Left ventricle myocardium superior (tissue), 1 donor: ENCODE results near the gene FUT7. TPM values are rescaled to one million over a fixed set of nuclear protein-coding genes. Genes with fewer than 3 reads are reported as not detected.
"Not testable (repeated sequence)": the region's sequence is repeated elsewhere in the genome, so short reads cannot be mapped to it uniquely, and the experiment has no call there.

ENCODE experiments used
- ATAC-seq: fragments of 200-7000 bp; cut with Tn5 transposase; one replicate; pipeline ENCODE4 v1.9.1; 2020; ENCODE audit warnings: mild to moderate bottlenecking, moderate library complexity
- DNase-seq: peaks from one replicate; pipeline ENCODE4 v3.0.0-alpha.2; 2020
- intact Hi-C: fragments of 100-400 bp; cut with micrococcal nuclease; formaldehyde crosslinking; loops from one replicate; pipeline ENCODE4 v1.11.0; 2022
- total RNA-seq: library from RNA; stranded (reverse); fragmentation: NEBNext Ultra II Directional; extraction: Animal tissue kit (Norgen Biotek cat#: 25700); gene quantifications from one replicate; pipeline ENCODE4 v1.2.1, GENCODE V29; 2021
- donor health status: DM: no; HTN: yes; CAD: no; lungs with severe emphysema.

FUT7 gene
- total RNA-seq, 1 donor from 2014 or later = 0.17 TPM

GRCh38 chr9:137067860-137068538, 36.1 kb upstream of the FUT7 start:
- intact Hi-C loops = no loop called here
- DNase-seq = peak; percentile 83
- ATAC-seq = peak; percentile 44

- intact Hi-C loops = no loop called here
- DNase-seq (no peak), ATAC-seq (no peak)
These were observed 34.4 kb upstream of the FUT7 start for GRCh38 chr9:137066096-137066861.

GRCh38 chr9:137065336-137065967, 33.6 kb upstream of the FUT7 start:
- intact Hi-C loops = no loop called here
- ATAC-seq (no peak), DNase-seq (no peak)

- no peak for ATAC-seq
- DNase-seq = no peak
- intact Hi-C loops = no loop called here
These were observed 32.9 kb upstream of the FUT7 start for GRCh38 chr9:137064880-137065164.

- DNase-seq = peak; percentile 88
- ATAC-seq = peak; percentile 72
- intact Hi-C loops = no loop called here
These were observed 32.4 kb upstream of the FUT7 start for GRCh38 chr9:137064027-137064879.

GRCh38 chr9:137063311-137064026, 31.6 kb upstream of the FUT7 start:
- intact Hi-C loops = no loop called here
- no peak for DNase-seq

GRCh38 chr9:137062798-137063197, 30.9 kb upstream of the FUT7 start:
- ATAC-seq, DNase-seq, intact Hi-C loops: not testable (repeated sequence)

More at GRCh38 chr9:137063311-137064026, 31.6 kb upstream of the FUT7 start:
- no peak for ATAC-seq

GRCh38 chr9:137062384-137062783, 30.5 kb upstream of the FUT7 start:
- DNase-seq (no peak), ATAC-seq (no peak)
- intact Hi-C loops = no loop called here

- DNase-seq (no peak), ATAC-seq (no peak)
- intact Hi-C loops = no loop called here
These were observed 26.8 kb upstream of the FUT7 start for GRCh38 chr9:137058521-137059234.

GRCh38 chr9:137057545-137057944, 25.7 kb upstream of the FUT7 start:
- intact Hi-C loops = no loop called here
- ATAC-seq = no peak
- DNase-seq = no peak

GRCh38 chr9:137056739-137057415, 25.0 kb upstream of the FUT7 start:
- DNase-seq = no peak
- intact Hi-C loops = no loop called here
- ATAC-seq = no peak

- intact Hi-C loops = no loop called here
- ATAC-seq (peak; percentile 93), DNase-seq (peak; percentile 96)
These were observed 23.8 kb upstream of the FUT7 start for GRCh38 chr9:137055385-137056364.

- intact Hi-C loops = no loop called here
- no peak for DNase-seq
- ATAC-seq = peak; percentile 7
These were observed 23.1 kb upstream of the FUT7 start for GRCh38 chr9:137054932-137055384.

GRCh38 chr9:137053944-137054931, 22.4 kb upstream of the FUT7 start, which contains the start of gene ENTPD2:
TSS of gene ENTPD2 (minus strand) at chr9:137054061. CDS start at chr9:137053997, 64 bp downstream.
- ATAC-seq = no peak
- DNase-seq = no peak
- intact Hi-C loops = no loop called here
